GM19468 (cell line): ENCODE data around the gene PRAC2.

Experiments used
- ATAC-seq: cut with Tn5 transposase; IDR thresholded peaks from one replicate; pipeline ENCODE4 v1.9.1; 2021; ENCODE audit warnings: mild to moderate bottlenecking, moderate library complexity, moderate number of reproducible peaks; ENCODE audit not compliant: unreplicated experiment; ENCODE audit errors: extremely low read depth

Gene PRAC2

GRCh38 chr17:48752399-48753288 lies 29.7 kb downstream of the PRAC2 start:
- ATAC-seq, result no peak

- ATAC-seq, result no peak
Observed at GRCh38 chr17:48753794-48754499, 31.0 kb downstream of the PRAC2 start.

- no peak for ATAC-seq
Observed at GRCh38 chr17:48754500-48755261, 31.7 kb downstream of the PRAC2 start.

- no peak for ATAC-seq
Observed at GRCh38 chr17:48755356-48755755, 32.4 kb downstream of the PRAC2 start.

DNA sequence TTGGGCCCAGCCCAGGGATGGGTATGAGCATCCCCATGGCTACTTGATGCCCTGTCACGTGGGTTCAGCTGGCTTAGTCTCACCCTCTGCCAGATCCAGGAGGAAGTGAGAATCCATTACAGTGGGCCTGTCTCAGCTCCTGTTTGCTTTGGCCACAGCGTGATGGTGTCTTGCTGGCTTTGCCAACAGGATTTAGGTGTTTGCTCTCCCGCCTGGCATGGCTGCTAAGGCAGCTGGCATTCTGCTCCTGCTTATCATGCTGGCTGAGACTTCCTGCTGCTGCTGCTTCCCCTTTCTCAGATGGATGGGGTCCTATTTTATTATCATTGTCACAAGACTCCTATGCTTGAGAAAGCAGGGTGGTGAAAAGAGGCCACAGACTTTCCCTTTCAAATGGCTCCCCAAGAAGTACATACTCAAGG lies 33.9 kb downstream of the PRAC2 start:
- ATAC-seq, result no peak

GRCh38 chr17:48757524-48757961 lies 34.6 kb downstream of the PRAC2 start:
- no peak for ATAC-seq

- no peak for ATAC-seq
Observed at GRCh38 chr17:48759288-48759687, 36.3 kb downstream of the PRAC2 start.

GRCh38 chr17:48760411-48760810 lies 37.4 kb downstream of the PRAC2 start:
- ATAC-seq, result no peak

GRCh38 chr17:48761114-48761513 lies 38.1 kb downstream of the PRAC2 start:
- no peak for ATAC-seq

DNA sequence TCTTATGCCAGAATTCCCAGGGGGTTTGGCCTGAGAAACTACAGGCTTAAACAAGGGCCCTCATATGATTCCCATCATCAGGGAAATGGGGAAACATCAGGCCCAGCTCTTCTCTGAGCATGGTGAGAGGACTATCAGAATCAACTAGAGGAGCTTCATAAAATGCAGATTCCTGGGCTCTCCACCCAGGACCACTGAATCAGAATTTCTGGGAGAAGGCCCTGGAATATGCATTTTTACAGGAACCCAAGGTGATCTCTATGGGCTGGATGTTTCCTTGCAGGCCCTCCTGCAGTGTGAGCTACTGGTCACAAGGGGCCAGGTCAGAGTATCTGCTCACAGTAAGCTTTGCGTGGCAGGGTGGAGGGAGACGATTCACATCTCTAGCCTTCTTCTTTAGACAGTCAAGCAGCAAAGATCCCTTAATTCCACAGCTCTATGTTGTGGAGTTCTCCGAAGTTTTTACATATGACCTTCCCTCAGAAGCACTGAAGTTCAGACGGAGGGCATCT lies 44.3 kb downstream of the PRAC2 start:
- no peak for ATAC-seq

GRCh38 chr17:48769009-48769675 lies 46.2 kb downstream of the PRAC2 start:
- no peak for ATAC-seq

GRCh38 chr17:48770954-48771353 lies 48.0 kb downstream of the PRAC2 start:
- ATAC-seq, result no peak

DNA sequence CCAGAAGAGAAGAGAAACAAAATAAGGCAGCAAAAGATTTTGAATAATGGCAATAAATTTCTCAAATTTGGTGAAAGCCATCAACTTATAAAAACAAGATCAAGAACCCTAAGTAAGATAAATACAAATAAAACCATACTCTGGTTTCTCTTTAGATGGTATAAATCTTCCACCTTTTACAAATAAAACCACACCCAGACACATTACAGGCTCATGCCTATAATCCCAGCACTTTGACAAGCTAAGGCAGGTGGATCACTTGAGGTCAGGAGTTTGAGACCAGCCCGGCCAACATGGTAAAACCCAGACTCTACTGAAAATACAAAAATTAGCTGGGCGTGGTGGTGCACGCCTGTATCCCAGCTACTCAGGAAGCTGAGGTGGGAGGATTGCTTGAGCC lies 50.3 kb downstream of the PRAC2 start:
- ATAC-seq, result no peak
